Skeletal muscle cell (primary cell): ENCODE data around the gene NRAS.
"Not testable (repeated sequence)": the region's sequence is repeated elsewhere in the genome, so short reads cannot be mapped to it uniquely, and the experiment has no call there.

Source experiments
- DNase-seq: peaks from one replicate; pipeline ENCODE4 v3.0.0-alpha.2; 2010; ENCODE audit warnings: low read depth
- H3K4me3 ChIP-seq: 2 replicates; pipeline ENCODE4 v1.5.1; 2011; ENCODE audit warnings: low read depth, mild to moderate bottlenecking, control low read depth, low read length, moderate library complexity

Gene NRAS

GRCh38 chr1:114716304-114717170 is at the start of gene NRAS:
Gene NRAS (minus strand): TSS chr1:114716771. CDS start chr1:114716160, 611 bp downstream.
- DNase-seq = peak; percentile 69
- H3K4me3 ChIP-seq = peak within 1 kb of the TSS; percentile 100

GRCh38 chr1:114764689-114765088 is 48.1 kb upstream of the NRAS start:
- no peak for DNase-seq
- no peak overlapping the region for H3K4me3 ChIP-seq

DNA sequence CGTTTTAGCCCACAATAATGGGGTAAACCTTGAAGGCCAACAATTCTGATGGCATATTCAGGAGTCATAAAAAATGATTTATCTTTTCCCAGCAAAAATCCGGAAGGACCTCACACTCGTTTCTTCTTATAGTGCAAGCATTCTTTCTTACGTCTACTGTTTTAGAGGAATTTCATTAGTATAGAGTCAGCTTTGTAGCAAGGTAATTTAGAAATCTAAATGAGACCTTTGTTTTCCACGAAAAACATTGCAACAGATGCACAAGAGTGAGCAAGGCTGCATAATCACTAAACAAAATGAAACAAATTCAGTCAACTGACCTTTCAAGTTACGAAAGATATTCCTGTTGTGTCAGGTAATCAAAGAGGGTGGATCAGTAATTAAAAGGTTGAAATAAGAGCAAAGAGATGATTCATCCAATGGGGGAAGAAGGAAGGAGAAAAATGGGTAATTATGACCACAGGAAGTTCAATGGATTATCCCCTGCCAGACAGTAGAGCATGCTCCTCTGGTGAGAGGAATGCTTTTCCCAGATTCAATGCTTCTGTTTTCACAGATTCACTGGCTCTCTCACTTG is 41.8 kb upstream of the NRAS start:
- H3K4me3 ChIP-seq = peak overlapping the region; percentile 93

GRCh38 chr1:114757455-114758255 is 41.1 kb upstream of the NRAS start, which contains the start of gene CSDE1:
Gene CSDE1 (minus strand): TSS chr1:114757984. CDS start chr1:114739890, 18,094 bp downstream.
- peak; percentile 95 for DNase-seq
- peak within 1 kb of the TSS; percentile 93 for H3K4me3 ChIP-seq

More for the DNA sequence above, 41.8 kb upstream of the NRAS start:
- DNase-seq = no peak

DNA sequence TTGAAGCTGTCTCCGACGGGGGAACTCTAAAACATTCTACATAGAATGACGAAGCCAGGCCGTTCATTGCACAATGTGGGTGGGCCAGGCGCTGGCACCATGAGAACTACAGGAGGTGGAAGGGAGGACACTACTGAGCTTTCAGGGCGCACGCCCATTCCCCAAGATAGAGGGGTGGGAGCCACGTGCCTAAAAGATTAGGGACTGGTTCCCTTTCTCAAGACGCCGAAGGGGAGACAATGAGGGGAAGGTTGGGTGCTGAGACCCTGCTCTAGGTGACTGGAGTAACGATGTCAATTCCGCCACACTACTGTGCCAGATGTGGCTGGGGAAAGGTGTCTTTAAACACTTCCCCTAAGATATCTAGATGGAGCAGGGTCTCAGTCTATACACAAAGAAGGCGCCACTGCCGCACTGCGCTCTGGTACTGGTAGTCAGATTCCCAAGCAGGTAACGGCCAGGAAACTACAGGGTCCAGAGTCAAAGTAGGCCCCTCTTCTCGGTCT is 40.4 kb upstream of the NRAS start:
- DNase-seq = peak; percentile 31
- peak overlapping the region; percentile 93 for H3K4me3 ChIP-seq

DNA sequence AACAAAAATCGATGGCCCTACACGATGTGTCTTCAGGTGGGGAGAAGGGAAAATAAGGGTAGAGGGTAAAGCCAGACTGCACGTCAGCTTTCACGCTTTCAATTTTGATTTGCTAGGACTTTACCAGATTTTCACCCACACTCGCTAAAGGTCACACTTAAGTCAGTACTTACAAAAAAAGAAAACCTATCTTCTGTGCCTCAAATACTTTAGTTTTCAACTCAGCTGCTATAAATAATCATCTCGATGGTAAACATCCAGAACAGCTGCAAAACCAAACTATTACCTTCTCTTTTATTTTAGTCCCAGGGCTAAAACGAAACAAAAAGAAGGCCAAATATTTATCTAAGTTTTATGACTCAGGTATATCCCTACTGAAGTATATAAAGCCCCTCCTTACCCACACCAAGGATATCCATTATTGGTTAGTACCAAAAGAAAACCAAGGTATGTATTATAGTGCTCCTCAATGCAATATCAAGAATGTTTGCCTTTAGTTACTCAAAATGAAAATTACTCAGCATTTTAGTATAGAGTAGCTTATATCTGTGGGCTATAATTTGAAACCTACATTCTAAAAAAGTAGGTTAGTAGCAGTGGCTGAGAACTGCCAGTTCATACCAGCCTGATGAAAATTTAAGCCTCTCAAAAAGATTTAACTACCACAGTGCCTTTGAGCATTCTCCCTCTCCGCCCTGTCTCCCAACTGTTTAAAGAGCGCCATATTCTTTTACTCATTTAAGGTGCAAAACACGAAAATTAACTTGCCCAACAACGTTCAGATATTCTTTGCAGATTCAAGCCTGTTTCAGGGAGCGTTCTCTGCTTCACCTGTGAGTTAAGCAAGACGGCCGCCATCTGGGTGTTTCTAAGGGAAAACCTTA is 39.7 kb upstream of the NRAS start:
- DNase-seq = no peak
- peak overlapping the region; percentile 93 for H3K4me3 ChIP-seq

DNA sequence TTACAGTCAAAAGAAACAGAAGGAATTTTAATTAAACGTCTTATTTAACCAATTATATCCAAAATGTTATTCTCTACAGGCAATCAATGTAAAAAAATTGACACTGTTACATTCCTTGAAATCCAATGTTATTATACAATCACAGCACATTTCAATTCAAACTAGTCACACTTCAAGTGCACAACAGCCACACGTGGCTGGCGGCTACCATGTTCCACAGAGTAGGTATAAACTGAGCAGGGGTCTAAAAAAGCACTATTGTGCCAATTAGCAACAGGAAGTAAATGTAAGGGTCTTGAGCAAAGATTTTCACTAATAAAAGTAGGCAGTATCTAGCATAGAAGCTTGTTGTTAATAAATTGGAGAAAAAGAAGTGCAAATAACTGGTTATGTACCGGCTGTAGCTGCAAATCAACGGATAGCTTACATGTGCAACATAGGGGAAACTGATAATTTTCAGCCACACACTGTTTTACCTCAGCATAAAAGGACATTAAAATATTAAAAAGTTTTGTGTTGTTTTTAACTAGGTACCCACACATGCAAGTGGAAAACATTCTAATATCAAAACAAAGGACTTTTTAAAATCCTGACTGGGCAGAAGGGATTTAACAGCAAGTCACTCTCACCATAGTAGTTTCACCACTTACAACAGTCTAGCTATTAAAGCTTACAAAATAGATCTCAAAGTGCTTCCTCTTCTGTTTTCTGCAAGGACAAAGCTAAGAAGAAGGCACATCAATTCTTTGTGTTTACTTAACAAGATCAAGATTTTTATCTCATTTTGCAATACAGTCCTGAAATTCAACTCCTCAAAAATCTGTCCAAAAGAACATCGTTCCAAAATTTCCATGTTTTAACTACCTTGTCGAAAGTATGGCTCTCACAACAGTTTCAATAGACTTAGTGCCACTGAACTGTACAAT is 38.7 kb upstream of the NRAS start:
- peak overlapping the region; percentile 93 for H3K4me3 ChIP-seq
- no peak for DNase-seq

DNA sequence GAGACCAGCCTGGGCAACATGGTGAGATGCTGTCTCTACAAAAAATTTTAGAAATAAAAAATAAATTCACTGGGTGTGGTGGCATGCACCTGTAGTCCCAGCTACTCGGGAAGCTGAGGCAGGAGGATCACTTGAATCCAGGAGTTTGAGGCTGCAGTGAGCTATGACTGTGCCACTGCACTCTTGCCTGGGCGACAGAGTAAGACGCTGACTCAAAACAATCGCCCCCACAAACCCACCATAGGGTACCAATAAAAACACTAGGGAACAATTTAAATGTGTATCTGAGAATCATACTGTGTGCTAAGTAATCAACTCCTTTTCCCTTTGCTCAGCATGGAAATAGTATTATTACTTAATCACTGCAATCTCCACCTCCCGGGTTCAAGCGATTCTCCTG is 37.1 kb upstream of the NRAS start:
- H3K4me3 ChIP-seq, DNase-seq: not testable (repeated sequence)

- DNase-seq = no peak
- H3K4me3 ChIP-seq = no peak overlapping the region
These were observed 36.6 kb upstream of the NRAS start for GRCh38 chr1:114753143-114753542.

- peak; percentile 13 for DNase-seq
These were observed 34.2 kb upstream of the NRAS start for GRCh38 chr1:114750780-114751179.

GRCh38 chr1:114749835-114750234 is 33.3 kb upstream of the NRAS start:
- no peak for DNase-seq
- no peak overlapping the region for H3K4me3 ChIP-seq

More at GRCh38 chr1:114750780-114751179, 34.2 kb upstream of the NRAS start:
- H3K4me3 ChIP-seq = no peak overlapping the region

GRCh38 chr1:114746450-114747121 is 30.0 kb upstream of the NRAS start:
- DNase-seq = no peak
- H3K4me3 ChIP-seq = no peak overlapping the region

- no peak overlapping the region for H3K4me3 ChIP-seq
- no peak for DNase-seq
These were observed 28.7 kb upstream of the NRAS start for GRCh38 chr1:114745291-114745690.

DNA sequence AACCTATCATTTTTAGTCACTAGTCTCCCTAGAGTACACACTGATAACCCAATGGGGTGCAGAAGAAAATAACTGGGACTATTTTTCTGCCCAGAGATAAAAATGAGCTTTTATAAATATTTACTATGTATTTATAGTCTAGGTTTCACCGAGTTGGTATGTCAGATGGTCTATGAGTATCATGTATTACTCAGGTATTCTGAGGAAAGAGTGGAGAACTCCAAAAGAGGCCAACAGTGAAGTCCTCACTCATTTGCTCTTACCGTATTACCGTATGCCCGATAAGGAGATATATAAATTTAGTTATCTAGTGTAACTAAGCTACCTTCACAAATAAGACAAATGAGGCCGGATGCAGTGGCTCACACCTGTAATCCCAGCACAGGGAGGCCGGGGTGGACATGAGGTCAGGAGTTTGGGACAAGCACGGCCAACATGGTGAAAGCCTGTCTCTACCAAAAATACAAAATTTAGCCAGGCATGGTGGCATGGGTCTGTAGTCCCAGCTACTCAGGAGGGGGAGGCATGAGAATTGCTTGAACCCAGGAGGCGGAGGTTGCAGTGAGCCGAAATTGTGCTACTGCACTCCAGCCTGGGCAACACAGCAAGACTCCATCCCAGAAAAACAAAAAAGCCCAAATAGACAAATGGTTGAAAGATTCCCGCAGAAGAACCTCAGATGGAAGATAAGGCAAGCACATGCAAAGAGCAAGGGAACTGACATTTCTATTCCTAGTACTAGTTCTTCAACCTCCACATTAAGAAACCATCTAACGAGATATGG is 25.6 kb upstream of the NRAS start:
- no peak overlapping the region for H3K4me3 ChIP-seq
- DNase-seq = no peak

- DNase-seq = no peak
- no peak overlapping the region for H3K4me3 ChIP-seq
These were observed 23.8 kb upstream of the NRAS start for GRCh38 chr1:114740331-114740730.

GRCh38 chr1:114737314-114737849 is 20.8 kb upstream of the NRAS start:
- no peak overlapping the region for H3K4me3 ChIP-seq
- no peak for DNase-seq
